Neural cell (in vitro differentiated cells): Measurements from ENCODE around the gene PKHD1. TPM values are rescaled to one million over a fixed set of nuclear protein-coding genes. Genes with fewer than 3 reads are reported as not detected.

Experiments used
- H2AFZ ChIP-seq: fragments of 200-600, 300-800 bp; sonication (generic), shearing (Covaris generic); 2 replicates; pipeline ENCODE4 v1.6.0; 2014; ENCODE audit warnings: low read depth, mild to moderate bottlenecking, antibody characterized with exemption, low read length, moderate library complexity
- H3F3A ChIP-seq: fragments of 200-600 bp; shearing (Covaris generic); 2 replicates; pipeline ENCODE4 v1.6.1; 2016; ENCODE audit warnings: mild to moderate bottlenecking, moderate library complexity, mixed read lengths, antibody characterized with exemption, low read length; ENCODE audit not compliant: insufficient read depth, poor library complexity, severe bottlenecking
- H3K27ac ChIP-seq: fragments of 200-600, 300-800 bp; sonication (generic), shearing (Covaris generic); 2 replicates; pipeline ENCODE4 v1.5.1; 2014; ENCODE audit warnings: mild to moderate bottlenecking, low read length, moderate library complexity
- H3K27me3 ChIP-seq: fragments of 300-800, 200-600 bp; sonication (generic), shearing (Covaris generic); 2 replicates; pipeline ENCODE4 v1.6.0; 2014; ENCODE audit warnings: mild to moderate bottlenecking, low read depth, low read length, moderate library complexity; ENCODE audit not compliant: insufficient read depth
- H3K36me3 ChIP-seq: fragments of 300-800, 200-600 bp; sonication (generic), shearing (Covaris generic); 2 replicates; pipeline ENCODE4 v1.5.1; 2014; ENCODE audit warnings: mild to moderate bottlenecking, antibody characterized with exemption, low read length, moderate library complexity; ENCODE audit not compliant: insufficient read depth
- H3K4me2 ChIP-seq: fragments of 300-800, 200-600 bp; sonication (generic), shearing (Covaris generic); 2 replicates; pipeline ENCODE4 v1.6.0; 2014; ENCODE audit warnings: mild to moderate bottlenecking, low read length
- H3K4me3 ChIP-seq: fragments of 300-800, 200-600 bp; sonication (generic), shearing (Covaris generic); 2 replicates; pipeline ENCODE4 v1.5.1; 2014; ENCODE audit warnings: mild to moderate bottlenecking, low read length, moderate library complexity
- H3K79me2 ChIP-seq: fragments of 200-600 bp; shearing (Covaris generic); replicated peaks from 2 replicates; pipeline ENCODE4 v1.6.0; 2014; ENCODE audit warnings: mild to moderate bottlenecking, low read length, moderate library complexity; ENCODE audit not compliant: insufficient read depth
- H3K9ac ChIP-seq: fragments of 300-800, 200-600 bp; sonication (generic), shearing (Covaris generic); 2 replicates; pipeline ENCODE4 v1.6.1; 2016; ENCODE audit warnings: mild to moderate bottlenecking, low read length, mixed read lengths
- H3K9me2 ChIP-seq: fragments of 200-600 bp; shearing (Covaris generic); 2 replicates; pipeline ENCODE4 v1.6.1; 2016; ENCODE audit warnings: mild to moderate bottlenecking, low read length, mixed read lengths; ENCODE audit not compliant: insufficient read depth
- H3K9me3 ChIP-seq: fragments of 200-600, 300-800 bp; sonication (generic), shearing (Covaris generic); 2 replicates; pipeline ENCODE4 v1.6.1; 2016; ENCODE audit warnings: mild to moderate bottlenecking, mixed run types, low read length, moderate library complexity, mixed read lengths
- H4K20me1 ChIP-seq: fragments of 200-600 bp; shearing (Covaris generic); 2 replicates; pipeline ENCODE4 v1.6.1; 2016; ENCODE audit warnings: mild to moderate bottlenecking, mixed run types; ENCODE audit not compliant: insufficient read depth
- EP300 ChIP-seq: fragments of 450-650 bp; conservative IDR thresholded peaks from 2 replicates; pipeline ENCODE4 v1.6.1; 2014; ENCODE audit warnings: antibody characterized with exemption, mild to moderate bottlenecking, moderate library complexity; ENCODE audit not compliant: poor library complexity, severe bottlenecking
- EZH2 ChIP-seq: fragments of 200-600, 300-800 bp; shearing (Covaris generic), sonication (generic); IDR thresholded peaks from 2 replicates; pipeline ENCODE4 v1.6.1; 2014; ENCODE audit warnings: antibody characterized with exemption, low read length, borderline replicate concordance, mild to moderate bottlenecking; ENCODE audit not compliant: insufficient read depth, poor library complexity, severe bottlenecking
- MXI1 ChIP-seq: fragments of 450-650 bp; conservative IDR thresholded peaks from 2 replicates; pipeline ENCODE4 v1.6.1; 2014; ENCODE audit warnings: antibody characterized with exemption, mild to moderate bottlenecking; ENCODE audit not compliant: poor library complexity, severe bottlenecking
- POLR2AphosphoS5 ChIP-seq: IDR thresholded peaks from 2 replicates; pipeline ENCODE4 v1.6.1; 2012
- RAD21 ChIP-seq: fragments of 450-650 bp; conservative IDR thresholded peaks from 2 replicates; pipeline ENCODE4 v1.6.1; 2014; ENCODE audit warnings: antibody characterized with exemption, mild to moderate bottlenecking, moderate library complexity
- SMC3 ChIP-seq: fragments of 450-650 bp; conservative IDR thresholded peaks from 2 replicates; pipeline ENCODE4 v1.6.1; 2014; ENCODE audit warnings: antibody characterized with exemption, mild to moderate bottlenecking, moderate library complexity; ENCODE audit not compliant: poor library complexity
- TAF1 ChIP-seq: IDR thresholded peaks from 2 replicates; pipeline ENCODE4 v1.6.1; 2012; ENCODE audit warnings: low read depth
- polyA plus RNA-seq: library from polyadenylated mRNA; depleted of rRNA; stranded (reverse); fragments of >200 nt; gene quantifications from 2 replicates; pipeline ENCODE4 v1.2.3, GENCODE V29; 2014
- TF ChIP-seq, protein P1 (sequence below): fragments of 450-650 bp; IDR thresholded peaks from 2 replicates; pipeline ENCODE4 v1.5.1; 2014; ENCODE audit warnings: antibody characterized with exemption, mild to moderate bottlenecking, moderate library complexity; ENCODE audit not compliant: poor library complexity, severe bottlenecking
- TF ChIP-seq, protein P2 (sequence below): IDR thresholded peaks from 2 replicates; pipeline ENCODE4 v1.6.1; 2012; ENCODE audit warnings: borderline replicate concordance

Gene PKHD1
- polyA plus RNA-seq, 1 donor from 2014 or later = not detected

DNA sequence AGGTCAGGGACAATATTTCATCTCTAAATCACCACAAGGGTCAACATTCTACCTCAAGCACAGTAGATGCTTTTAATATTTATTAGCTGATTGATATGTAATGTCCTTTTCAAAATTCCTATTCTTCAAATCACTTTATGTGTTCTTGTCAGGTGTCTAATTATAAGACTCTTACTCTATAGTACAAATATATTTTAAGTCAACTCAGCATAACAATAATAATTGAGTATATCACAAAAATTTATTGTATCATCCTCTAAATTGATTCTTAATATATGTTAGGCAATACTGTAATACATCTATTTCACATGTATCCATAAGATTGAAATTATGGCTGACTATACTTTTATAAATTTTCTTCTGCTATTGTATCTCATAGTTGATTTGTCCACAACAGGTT lies 423.9 kb downstream of the PKHD1 start:
- Histone ChIP-seq H3K4me2 (no peak overlapping the region), H3F3A (no peaks in the 10 kb centered on the region), H2AFZ (no peak overlapping the region), H3K9me2 (no peaks in the 10 kb centered on the region), H3K9me3 (no peaks in the 10 kb centered on the region), H3K27me3 (no peaks in the 10 kb centered on the region), H3K36me3 (no peaks in the 10 kb centered on the region), H3K9ac (no peak overlapping the region), H3K4me3 (no peak overlapping the region), H3K27ac (no peak overlapping the region), H4K20me1 (no peaks in the 10 kb centered on the region), H3K79me2 (no peaks in the 10 kb centered on the region)
- TF ChIP-seq SMC3 (no peak), EP300 (no peak), MXI1 (no peak), RAD21 (no peak), EZH2 (no peak), TAF1 (no peak), POLR2AphosphoS5 (no peak)
- TF ChIP-seq, protein P1, sequence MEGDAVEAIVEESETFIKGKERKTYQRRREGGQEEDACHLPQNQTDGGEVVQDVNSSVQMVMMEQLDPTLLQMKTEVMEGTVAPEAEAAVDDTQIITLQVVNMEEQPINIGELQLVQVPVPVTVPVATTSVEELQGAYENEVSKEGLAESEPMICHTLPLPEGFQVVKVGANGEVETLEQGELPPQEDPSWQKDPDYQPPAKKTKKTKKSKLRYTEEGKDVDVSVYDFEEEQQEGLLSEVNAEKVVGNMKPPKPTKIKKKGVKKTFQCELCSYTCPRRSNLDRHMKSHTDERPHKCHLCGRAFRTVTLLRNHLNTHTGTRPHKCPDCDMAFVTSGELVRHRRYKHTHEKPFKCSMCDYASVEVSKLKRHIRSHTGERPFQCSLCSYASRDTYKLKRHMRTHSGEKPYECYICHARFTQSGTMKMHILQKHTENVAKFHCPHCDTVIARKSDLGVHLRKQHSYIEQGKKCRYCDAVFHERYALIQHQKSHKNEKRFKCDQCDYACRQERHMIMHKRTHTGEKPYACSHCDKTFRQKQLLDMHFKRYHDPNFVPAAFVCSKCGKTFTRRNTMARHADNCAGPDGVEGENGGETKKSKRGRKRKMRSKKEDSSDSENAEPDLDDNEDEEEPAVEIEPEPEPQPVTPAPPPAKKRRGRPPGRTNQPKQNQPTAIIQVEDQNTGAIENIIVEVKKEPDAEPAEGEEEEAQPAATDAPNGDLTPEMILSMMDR = no peak

DNA sequence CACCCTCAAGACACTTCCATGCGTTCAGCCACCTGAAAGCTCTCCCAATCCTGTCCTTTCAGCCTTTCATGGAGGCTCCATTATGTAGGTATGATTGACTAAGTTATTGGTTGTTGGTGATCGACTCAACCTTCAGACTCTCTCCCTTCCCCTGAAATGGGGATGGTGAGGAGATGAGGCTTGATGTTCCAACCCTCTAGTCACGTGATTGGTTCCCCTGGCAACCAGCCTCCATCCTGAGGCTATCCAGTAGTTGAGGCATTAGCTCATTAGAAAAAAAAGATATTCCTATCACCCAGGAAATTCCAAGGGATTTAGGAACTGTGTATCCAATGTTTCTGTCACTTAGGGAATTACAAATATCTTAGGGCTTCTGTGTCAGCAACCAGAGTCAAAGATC lies 426.6 kb downstream of the PKHD1 start:
- H3K9me3 ChIP-seq = no peaks in the 10 kb centered on the region
- no peak overlapping the region for H3K27ac ChIP-seq
- no peaks in the 10 kb centered on the region for H3K9me2 ChIP-seq
- TF ChIP-seq RAD21 (no peak), EZH2 (no peak), TAF1 (no peak), POLR2AphosphoS5 (no peak), EP300 (no peak), SMC3 (no peak)
- TF ChIP-seq, protein P1 = no peak
- TF ChIP-seq, protein P2, sequence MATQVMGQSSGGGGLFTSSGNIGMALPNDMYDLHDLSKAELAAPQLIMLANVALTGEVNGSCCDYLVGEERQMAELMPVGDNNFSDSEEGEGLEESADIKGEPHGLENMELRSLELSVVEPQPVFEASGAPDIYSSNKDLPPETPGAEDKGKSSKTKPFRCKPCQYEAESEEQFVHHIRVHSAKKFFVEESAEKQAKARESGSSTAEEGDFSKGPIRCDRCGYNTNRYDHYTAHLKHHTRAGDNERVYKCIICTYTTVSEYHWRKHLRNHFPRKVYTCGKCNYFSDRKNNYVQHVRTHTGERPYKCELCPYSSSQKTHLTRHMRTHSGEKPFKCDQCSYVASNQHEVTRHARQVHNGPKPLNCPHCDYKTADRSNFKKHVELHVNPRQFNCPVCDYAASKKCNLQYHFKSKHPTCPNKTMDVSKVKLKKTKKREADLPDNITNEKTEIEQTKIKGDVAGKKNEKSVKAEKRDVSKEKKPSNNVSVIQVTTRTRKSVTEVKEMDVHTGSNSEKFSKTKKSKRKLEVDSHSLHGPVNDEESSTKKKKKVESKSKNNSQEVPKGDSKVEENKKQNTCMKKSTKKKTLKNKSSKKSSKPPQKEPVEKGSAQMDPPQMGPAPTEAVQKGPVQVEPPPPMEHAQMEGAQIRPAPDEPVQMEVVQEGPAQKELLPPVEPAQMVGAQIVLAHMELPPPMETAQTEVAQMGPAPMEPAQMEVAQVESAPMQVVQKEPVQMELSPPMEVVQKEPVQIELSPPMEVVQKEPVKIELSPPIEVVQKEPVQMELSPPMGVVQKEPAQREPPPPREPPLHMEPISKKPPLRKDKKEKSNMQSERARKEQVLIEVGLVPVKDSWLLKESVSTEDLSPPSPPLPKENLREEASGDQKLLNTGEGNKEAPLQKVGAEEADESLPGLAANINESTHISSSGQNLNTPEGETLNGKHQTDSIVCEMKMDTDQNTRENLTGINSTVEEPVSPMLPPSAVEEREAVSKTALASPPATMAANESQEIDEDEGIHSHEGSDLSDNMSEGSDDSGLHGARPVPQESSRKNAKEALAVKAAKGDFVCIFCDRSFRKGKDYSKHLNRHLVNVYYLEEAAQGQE = no peak
- H3K4me3 ChIP-seq = no peak overlapping the region
- H3K4me2 ChIP-seq = no peak overlapping the region
- no peaks in the 10 kb centered on the region for H3F3A ChIP-seq
- no peak overlapping the region for H3K9ac ChIP-seq
- no peak overlapping the region for H2AFZ ChIP-seq
- no peaks in the 10 kb centered on the region for H3K36me3 ChIP-seq
- no peaks in the 10 kb centered on the region for H3K79me2 ChIP-seq
- H4K20me1 ChIP-seq = no peaks in the 10 kb centered on the region
- no peaks in the 10 kb centered on the region for H3K27me3 ChIP-seq
